Measurements from ENCODE around the gene ALDH1A3.

ALDH1A3 gene

DNA sequence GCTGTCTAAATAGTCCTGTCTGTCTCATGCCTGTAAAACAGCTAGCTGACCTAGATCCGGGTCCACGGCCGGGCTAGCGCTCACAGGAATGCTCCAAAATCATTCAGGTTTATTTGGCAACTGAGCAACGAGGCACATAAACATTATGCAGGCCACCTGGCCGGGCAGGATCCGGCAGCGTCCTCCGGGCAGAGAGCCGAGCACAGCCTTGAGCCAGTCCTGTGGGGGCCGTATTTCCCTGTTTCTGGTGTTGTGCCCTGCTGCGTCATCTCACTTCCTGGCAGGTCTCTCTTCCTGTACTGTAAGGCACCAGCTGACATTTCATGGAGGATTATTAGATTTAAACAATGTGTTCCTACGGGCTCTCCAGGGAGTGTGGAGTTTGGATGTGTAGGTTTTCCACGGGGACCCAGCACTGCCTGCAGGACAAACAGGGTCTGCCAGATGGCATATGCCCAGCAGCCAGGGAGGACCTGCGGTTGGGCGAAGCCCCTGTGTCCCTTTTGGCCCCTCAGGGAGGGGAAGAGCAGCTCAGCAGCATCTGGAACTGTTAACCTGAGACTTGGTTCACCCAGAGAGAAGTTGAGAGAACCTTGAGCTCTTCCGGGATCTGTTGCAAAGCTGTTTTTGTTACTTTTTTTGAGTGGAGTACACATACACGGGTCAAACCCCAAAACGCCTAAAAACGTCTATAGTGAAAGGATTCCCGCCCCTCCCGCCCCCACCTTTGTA lies 23.0 kb downstream of the ALDH1A3 start:
- DNase-seq: no peak

DNA sequence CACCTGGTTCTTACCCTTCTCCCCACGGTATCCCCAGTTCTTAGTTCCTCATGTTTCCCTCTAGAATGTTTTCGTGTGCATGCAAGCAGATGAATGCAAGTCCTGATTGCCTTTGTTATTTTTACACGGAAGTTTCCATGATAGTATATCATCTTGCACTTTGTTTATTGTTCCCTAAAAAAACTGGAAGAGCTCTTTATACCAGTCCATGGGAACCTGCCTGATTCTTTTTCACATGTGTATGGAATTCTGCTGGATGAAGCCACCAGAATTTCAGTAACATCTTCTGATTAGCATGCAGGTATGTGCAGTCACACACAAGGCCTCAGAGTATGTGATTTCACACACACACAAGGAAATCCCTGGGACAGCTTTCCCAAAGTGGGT lies 23.5 kb downstream of the ALDH1A3 start:
- no peak for DNase-seq

DNA sequence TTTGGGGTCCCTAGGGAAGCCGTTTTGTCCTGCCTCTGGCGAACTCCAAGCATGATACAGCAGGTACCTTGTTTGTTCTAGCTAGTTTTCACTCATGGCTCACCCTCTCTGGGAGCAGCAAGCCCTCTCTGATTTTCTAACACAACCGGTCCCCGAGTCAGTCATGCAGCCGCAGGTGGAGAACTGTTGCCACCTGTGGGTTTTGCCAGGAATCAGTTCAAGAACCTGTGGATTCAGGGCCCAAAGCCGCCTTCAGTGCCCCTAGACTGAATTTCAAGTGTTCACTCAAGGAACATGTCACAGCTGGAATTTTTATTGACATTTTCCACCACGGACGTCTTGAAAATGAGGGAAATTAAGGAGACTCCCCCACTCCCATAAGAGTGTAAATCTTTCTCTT lies 26.2 kb downstream of the ALDH1A3 start:
- no peak for DNase-seq

DNA sequence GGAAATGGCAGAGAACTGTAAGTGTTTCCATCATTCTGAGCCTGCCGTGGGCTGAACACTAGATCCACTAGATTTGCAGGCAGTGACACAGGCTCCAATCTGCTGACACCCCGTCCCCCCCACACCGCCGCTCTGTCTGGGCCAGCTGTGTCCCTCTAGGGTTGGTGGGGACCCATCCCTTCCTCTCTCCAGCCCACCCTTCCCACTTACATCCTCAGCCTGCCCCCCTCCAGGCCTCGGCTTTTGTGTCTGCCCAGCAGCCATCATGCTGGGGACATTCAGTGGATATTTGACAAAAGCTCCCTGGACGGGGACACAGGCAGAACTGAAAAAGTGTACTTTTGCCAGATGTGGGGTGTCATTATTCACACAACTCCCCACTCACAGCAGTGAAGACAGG lies 28.8 kb downstream of the ALDH1A3 start:
- DNase-seq: no peak

- DNase-seq: no peak
Observed at GRCh38 chr15:100909565-100909964, 29.9 kb downstream of the ALDH1A3 start.

DNA sequence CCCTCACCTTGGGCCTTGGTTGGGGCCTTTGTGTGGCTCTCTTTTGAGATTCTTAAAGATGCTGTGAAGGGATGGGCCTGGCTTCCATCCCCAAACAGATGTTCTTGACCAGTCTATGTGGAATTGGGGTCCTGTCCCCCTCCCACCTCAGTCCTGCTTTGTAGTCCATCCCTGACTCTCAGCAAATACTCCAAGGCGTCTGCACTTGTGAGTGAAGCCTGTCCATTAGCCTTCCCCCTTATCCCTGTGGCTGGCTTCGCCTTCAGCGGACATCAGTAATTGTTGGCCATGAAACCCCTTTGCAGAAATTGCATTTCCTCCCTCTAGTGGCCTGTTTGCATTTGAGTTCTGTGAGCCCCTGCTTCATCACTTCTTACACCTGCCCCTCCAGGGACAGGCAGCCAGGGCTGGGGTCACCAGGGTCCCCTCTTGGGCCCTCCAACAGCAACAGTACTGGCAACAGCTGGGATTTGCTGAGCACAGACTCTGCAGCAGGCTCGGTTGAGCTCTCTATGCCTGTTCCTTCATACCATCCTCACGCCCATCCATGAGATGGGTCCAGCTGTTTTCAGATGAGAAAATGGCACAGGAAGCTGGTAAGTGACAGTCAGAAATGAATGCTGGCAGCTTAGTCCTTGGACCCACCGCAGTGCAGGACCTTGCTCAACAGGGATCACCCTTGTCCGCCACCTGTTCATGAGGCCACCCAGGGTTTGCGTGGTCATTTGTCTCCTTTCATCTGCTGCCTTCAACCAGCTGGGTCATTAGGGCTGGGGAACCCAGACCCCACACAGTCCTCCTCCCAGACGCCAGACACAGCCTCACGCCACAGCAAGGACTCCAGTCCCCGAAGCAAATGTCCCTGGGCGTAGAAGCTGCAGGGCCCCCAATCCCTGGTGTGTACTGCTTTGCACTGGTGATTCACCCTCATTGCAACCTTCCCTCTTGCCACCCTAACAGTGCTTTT lies 30.6 kb downstream of the ALDH1A3 start:
- DNase-seq: no peak

GRCh38 chr15:100911086-100911485 lies 31.5 kb downstream of the ALDH1A3 start:
- no peak for DNase-seq

DNA sequence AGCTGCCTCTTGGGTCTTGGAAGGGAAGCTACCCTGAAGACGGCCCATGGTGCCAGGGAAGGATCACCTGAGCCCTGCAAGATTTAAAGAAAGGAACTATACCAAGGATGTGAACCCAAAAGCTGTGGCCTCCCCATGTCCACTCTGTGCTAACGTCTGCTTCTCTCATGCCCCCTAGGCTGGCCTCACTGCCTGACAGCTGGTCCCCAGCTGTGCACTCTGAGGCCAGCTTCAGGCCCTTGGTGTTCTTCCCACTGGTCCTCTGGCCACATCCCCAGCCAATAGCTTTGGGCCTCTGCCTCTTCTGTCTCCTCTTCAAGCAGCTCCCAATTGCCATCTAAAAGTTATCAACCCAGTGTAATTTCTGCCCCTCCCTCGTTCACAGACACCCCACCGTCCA lies 34.3 kb downstream of the ALDH1A3 start:
- no peak for DNase-seq

GRCh38 chr15:100914876-100915275 lies 35.2 kb downstream of the ALDH1A3 start:
- no peak for DNase-seq

DNA sequence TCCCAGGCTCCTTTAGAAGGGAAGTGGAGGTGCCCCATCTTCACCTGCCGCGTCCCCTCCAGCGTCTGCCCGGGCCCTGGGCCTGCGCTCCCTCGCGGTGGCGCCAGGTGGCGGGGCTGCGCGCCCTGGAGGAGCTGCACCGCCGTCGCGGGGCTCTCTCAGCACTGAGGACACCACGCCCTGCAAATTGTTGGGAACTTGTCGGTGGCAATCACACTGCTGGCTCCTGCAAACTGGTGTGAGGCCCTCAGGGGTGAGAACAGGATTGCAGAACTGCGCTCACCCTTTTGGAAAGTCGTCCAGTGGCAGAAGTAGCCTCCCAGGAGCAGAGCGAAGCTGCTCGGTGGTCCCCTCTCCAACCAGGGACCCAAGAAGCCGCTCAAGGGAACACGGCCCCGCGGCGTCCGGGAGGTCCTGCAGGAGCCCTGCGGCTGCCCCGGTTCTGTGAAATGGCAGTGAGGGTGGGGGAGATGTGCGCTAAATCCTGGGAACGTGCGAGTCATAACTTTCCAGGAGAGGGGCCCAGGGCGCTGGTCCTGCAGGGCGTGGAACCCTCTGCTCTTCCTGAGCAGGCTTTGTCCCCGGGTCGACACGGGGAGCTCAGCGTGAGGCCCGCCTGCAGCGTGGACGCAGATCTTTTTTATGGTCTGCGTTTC lies 38.5 kb downstream of the ALDH1A3 start:
- peak; percentile 69 for DNase-seq

DNA sequence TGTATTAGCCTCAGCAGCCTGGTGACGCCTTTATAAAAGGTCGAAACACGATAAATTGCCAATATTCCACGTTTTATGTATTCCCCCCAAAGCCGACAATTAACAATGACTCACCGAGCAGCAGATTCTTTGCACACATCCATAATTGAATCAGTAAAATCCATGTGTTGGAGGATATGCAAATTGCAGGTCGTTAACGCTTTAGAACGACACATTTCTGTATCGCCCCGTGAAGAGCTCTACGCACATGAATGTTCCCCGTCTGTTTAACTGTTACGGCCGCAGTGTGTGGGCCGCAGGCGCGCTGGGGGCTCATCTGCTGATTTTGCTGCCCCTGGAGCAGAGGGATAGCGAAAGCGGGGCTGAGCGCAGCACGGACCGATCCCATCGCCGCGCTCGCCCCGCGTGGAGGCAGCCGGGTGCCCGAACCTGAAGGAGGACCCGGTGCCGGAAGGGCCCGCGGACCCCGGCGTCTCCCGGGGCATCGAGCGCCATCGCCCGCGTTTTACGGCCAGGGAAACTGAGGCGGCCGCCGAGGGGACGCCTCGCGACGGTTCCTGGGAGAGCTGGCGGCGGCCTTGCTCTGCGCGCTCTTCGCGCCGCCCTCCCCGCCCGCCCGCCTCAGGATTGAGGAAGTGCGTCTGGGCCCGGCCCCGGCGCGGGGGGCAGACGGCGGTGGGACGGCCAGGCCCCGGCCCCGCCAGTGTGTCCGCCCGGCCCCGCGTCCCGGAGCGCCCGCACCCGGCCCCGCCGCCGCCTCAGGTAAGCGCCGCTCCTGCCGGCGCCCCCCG lies 39.3 kb downstream of the ALDH1A3 start, which contains the start of gene LRRK1:
LRRK1 (plus strand) TSS at position 668 of the 791 bp plus-strand sequence. CDS start 5,276 bp downstream, outside the sequence.
- DNase-seq: no peak

- no peak for DNase-seq
Observed at GRCh38 chr15:100919481-100920405, 40.1 kb downstream of the ALDH1A3 start.

GRCh38 chr15:100920516-100921135 lies 41.0 kb downstream of the ALDH1A3 start:
- DNase-seq: no peak

GRCh38 chr15:100922192-100923040 lies 42.8 kb downstream of the ALDH1A3 start:
- no peak for DNase-seq

- DNase-seq: no peak
Observed at GRCh38 chr15:100923076-100923475, 43.4 kb downstream of the ALDH1A3 start.

GRCh38 chr15:100923902-100924301 lies 44.3 kb downstream of the ALDH1A3 start:
- no peak for DNase-seq

- DNase-seq: no peak
Observed at GRCh38 chr15:100924436-100924835, 44.8 kb downstream of the ALDH1A3 start.

DNA sequence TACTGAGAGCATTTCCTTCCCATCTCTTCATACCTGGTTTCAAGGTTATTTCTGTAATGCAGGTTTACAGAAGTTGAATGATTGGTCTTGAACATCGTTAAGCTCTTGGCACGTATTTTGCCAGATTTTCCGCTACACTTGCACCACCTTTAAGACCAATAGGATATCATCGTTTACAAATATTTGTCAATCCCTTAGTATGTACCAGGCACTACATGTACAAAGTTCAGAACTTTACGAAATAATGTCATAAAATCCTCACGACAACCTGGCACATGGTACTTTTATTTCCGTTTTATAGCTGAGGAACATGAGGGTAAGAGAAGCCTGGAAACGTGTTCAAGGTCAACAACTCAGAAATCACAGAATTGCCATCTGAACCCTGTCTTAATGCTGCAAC lies 45.8 kb downstream of the ALDH1A3 start:
- DNase-seq: no peak

DNA sequence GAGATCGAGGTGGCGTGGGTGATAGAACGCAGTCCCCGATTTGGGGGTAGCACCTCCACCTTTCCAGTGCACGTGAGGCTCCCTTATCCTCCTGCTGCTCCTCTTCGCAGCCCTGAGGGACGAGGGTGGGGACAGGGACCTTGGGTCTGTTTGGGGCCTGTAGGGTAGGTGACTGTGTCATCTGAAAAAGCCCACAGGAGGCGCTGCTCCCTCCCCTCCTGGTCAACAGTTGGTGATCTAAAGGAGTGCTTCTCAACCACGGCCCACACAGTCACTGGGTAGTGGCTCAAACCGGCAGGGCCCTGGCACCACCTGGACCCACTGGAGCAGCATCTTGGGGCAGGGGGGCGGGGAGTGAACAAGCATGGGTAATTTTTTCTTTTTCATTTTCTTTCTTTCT lies 46.6 kb downstream of the ALDH1A3 start:
- DNase-seq: no peak
